Astrocyte (in vitro differentiated cells and primary cell): Measurements from ENCODE around the gene OMD. TPM values are rescaled to one million over a fixed set of nuclear protein-coding genes. Genes with fewer than 3 reads are reported as not detected.

Source experiments
- DNase-seq: peaks from one replicate; pipeline ENCODE4 v3.0.0-alpha.2; 2010; ENCODE audit warnings: low read depth
- FAIRE-seq: peaks from 2 replicates; lab custom pipeline; 2011; peaks lifted over from hg19 to GRCh38; lab: Jason Lieb, UNC
- H2AFZ ChIP-seq: 2 replicates; pipeline ENCODE4 v1.6.0; 2012; ENCODE audit warnings: low read depth, low read length, inconsistent platforms
- H3K27ac ChIP-seq: 2 replicates; pipeline ENCODE4 v1.5.1; 2011; ENCODE audit warnings: low read depth, low read length, inconsistent platforms
- H3K27me3 ChIP-seq: 2 replicates; pipeline ENCODE4 v1.6.0; 2011; ENCODE audit warnings: low read length, inconsistent platforms; ENCODE audit not compliant: insufficient read depth
- H3K36me3 ChIP-seq: 2 replicates; pipeline ENCODE4 v1.5.1; 2011; ENCODE audit warnings: low read length, inconsistent platforms; ENCODE audit not compliant: insufficient read depth
- H3K4me1 ChIP-seq: 2 replicates; pipeline ENCODE4 v1.5.1; 2011; ENCODE audit warnings: low read length, inconsistent platforms; ENCODE audit not compliant: insufficient read depth
- H3K4me2 ChIP-seq: 2 replicates; pipeline ENCODE4 v1.6.0; 2012; ENCODE audit warnings: low read length, inconsistent platforms
- H3K4me3 ChIP-seq: 2 replicates; pipeline ENCODE4 v1.5.1; 2011; ENCODE audit warnings: low read depth, mild to moderate bottlenecking, low read length, inconsistent platforms; ENCODE audit not compliant: insufficient read depth
- H3K79me2 ChIP-seq: 2 replicates; pipeline ENCODE4 v1.6.0; 2012; ENCODE audit warnings: mild to moderate bottlenecking, low read length, inconsistent platforms; ENCODE audit not compliant: insufficient read depth
- H3K9ac ChIP-seq: 2 replicates; pipeline ENCODE4 v1.6.0; 2012; ENCODE audit warnings: mild to moderate bottlenecking, low read length, inconsistent platforms
- H3K9me3 ChIP-seq: 2 replicates; pipeline ENCODE4 v1.5.1; 2012; ENCODE audit warnings: low read depth, mild to moderate bottlenecking, low read length, inconsistent platforms; ENCODE audit not compliant: insufficient read depth
- H4K20me1 ChIP-seq: 2 replicates; pipeline ENCODE4 v1.6.0; 2012; ENCODE audit warnings: low read length, inconsistent platforms; ENCODE audit not compliant: insufficient read depth
- H3K27ac Mint-ChIP-seq: one replicate; pipeline ENCODE4 v1.8.0; 2021; ENCODE audit warnings: mild to moderate bottlenecking, mixed read lengths; ENCODE audit not compliant: unreplicated experiment
- H3K27me3 Mint-ChIP-seq: one replicate; pipeline ENCODE4 v1.8.0; 2021; ENCODE audit warnings: low read depth, mixed read lengths; ENCODE audit not compliant: unreplicated experiment
- H3K36me3 Mint-ChIP-seq: one replicate; pipeline ENCODE4 v1.8.0; 2021; ENCODE audit warnings: low read depth, mixed read lengths; ENCODE audit not compliant: unreplicated experiment
- H3K4me1 Mint-ChIP-seq: one replicate; pipeline ENCODE4 v1.8.0; 2021; ENCODE audit warnings: low read depth, mixed read lengths; ENCODE audit not compliant: unreplicated experiment
- H3K4me3 Mint-ChIP-seq: one replicate; pipeline ENCODE4 v1.8.0; 2021; ENCODE audit warnings: mild to moderate bottlenecking, moderate library complexity, mixed read lengths; ENCODE audit not compliant: unreplicated experiment
- H3K9me3 Mint-ChIP-seq: one replicate; pipeline ENCODE4 v1.8.0; 2021; ENCODE audit warnings: mild to moderate bottlenecking, mixed read lengths; ENCODE audit not compliant: unreplicated experiment
- CTCF ChIP-seq: IDR thresholded peaks from 2 replicates; pipeline ENCODE4 v1.5.1; 2011; ENCODE audit warnings: low read depth, mild to moderate bottlenecking, inconsistent platforms, low read length, moderate library complexity; ENCODE audit not compliant: insufficient read depth
- EZH2 ChIP-seq: IDR thresholded peaks from 2 replicates; pipeline ENCODE4 v1.6.1; 2012; ENCODE audit warnings: mild to moderate bottlenecking, low read length, inconsistent platforms; ENCODE audit not compliant: insufficient read depth
- total RNA-seq: library from RNA; stranded (reverse); gene quantifications from 2 replicates; pipeline ENCODE4 v1.2.1, GENCODE V29; 2021

OMD gene
- total RNA-seq, 1 donor from 2014 or later = not detected

GRCh38 chr9:92369075-92369474, 55.2 kb downstream of the OMD start:
- H3K9me3 Mint-ChIP-seq = peaks cover 1% of the 10 kb centered on the region
- H3K27ac Mint-ChIP-seq = no peak overlapping the region

More at GRCh38 chr9:92369075-92369474, 55.2 kb downstream of the OMD start:
- no peak overlapping the region for H3K4me3 ChIP-seq
- no peaks in the 10 kb centered on the region for H3K9me3 ChIP-seq
- no peak overlapping the region for H3K4me3 Mint-ChIP-seq
- H3K4me1 Mint-ChIP-seq = no peaks in the 10 kb centered on the region
- no peak for TF ChIP-seq CTCF
- TF ChIP-seq EZH2 = no peak
- no peak overlapping the region for H2AFZ ChIP-seq
- FAIRE-seq = no peak
- H4K20me1 ChIP-seq = no peaks in the 10 kb centered on the region
- no peak overlapping the region for H3K9ac ChIP-seq
- no peaks in the 10 kb centered on the region for H3K27me3 ChIP-seq
- no peaks in the 10 kb centered on the region for H3K79me2 ChIP-seq
- no peak for DNase-seq
- no peaks in the 10 kb centered on the region for H3K27me3 Mint-ChIP-seq
- no peak overlapping the region for H3K27ac ChIP-seq
- no peaks in the 10 kb centered on the region for H3K4me1 ChIP-seq
- H3K4me2 ChIP-seq = no peak overlapping the region
- H3K36me3 ChIP-seq = no peaks in the 10 kb centered on the region
- H3K36me3 Mint-ChIP-seq = no peaks in the 10 kb centered on the region

Other genes starting within 250 kb of the OMD start
- gene IARS1, start 130.8 kb downstream of the OMD start, total RNA-seq = 226 and 232 TPM in 2 replicates
- 29.9 and 33.1 TPM in 2 replicates for gene NOL8, start 99.1 kb downstream of the OMD start, total RNA-seq
- gene CENPP, start 98.5 kb downstream of the OMD start, total RNA-seq = 1.9 and 2.0 TPM in 2 replicates
- not detected in 2 replicates for gene OGN, start 19.9 kb downstream of the OMD start, total RNA-seq
- gene ASPN, start 58.0 kb upstream of the OMD start, total RNA-seq = not detected in 2 replicates
- gene ECM2, start 111.5 kb upstream of the OMD start, total RNA-seq = 0.18 and 0.22 TPM in 2 replicates
- gene IPPK, start 245.7 kb upstream of the OMD start, total RNA-seq = 11.3 and 14.1 TPM in 2 replicates